ACC112 (cell line): ENCODE data around the gene OLAH.

ENCODE experiments used
- H2AFZ ChIP-seq: fragments of 200-600 bp; sonication (generic); one replicate; pipeline ENCODE4 v1.6.0; 2017; ENCODE audit warnings: antibody characterized with exemption, low read length; ENCODE audit not compliant: unreplicated experiment
- H3K27ac ChIP-seq: fragments of 200-600 bp; sonication (generic); 2 replicates; pipeline ENCODE4 v1.5.1; 2014; ENCODE audit warnings: low read depth, mild to moderate bottlenecking, antibody characterized with exemption, low read length, moderate library complexity
- H3K27me3 ChIP-seq: fragments of 200-600 bp; sonication (generic); 2 replicates; pipeline ENCODE4 v1.6.1; 2014; ENCODE audit warnings: mild to moderate bottlenecking, antibody characterized with exemption, low read length, moderate library complexity, mixed read lengths; ENCODE audit not compliant: insufficient read depth
- H3K36me3 ChIP-seq: fragments of 200-600 bp; sonication (generic); 2 replicates; pipeline ENCODE4 v1.6.1; 2016; ENCODE audit warnings: mild to moderate bottlenecking, antibody characterized with exemption, low read length, moderate library complexity, mixed read lengths; ENCODE audit not compliant: insufficient read depth
- H3K4me1 ChIP-seq: fragments of 200-600 bp; sonication (generic); one replicate; pipeline ENCODE4 v1.6.1; 2016; ENCODE audit warnings: low read length, mixed read lengths; ENCODE audit not compliant: insufficient read depth, unreplicated experiment, control insufficient read depth
- H3K4me3 ChIP-seq: fragments of 200-600 bp; sonication (generic); 2 replicates; pipeline ENCODE4 v1.5.1; 2014; ENCODE audit warnings: mild to moderate bottlenecking, low read depth, low read length
- H3K79me2 ChIP-seq: fragments of 200-600 bp; sonication (generic); one replicate; pipeline ENCODE4 v1.6.0; 2016; ENCODE audit warnings: low read length; ENCODE audit not compliant: control insufficient read depth, unreplicated experiment, insufficient read depth

Gene OLAH

DNA sequence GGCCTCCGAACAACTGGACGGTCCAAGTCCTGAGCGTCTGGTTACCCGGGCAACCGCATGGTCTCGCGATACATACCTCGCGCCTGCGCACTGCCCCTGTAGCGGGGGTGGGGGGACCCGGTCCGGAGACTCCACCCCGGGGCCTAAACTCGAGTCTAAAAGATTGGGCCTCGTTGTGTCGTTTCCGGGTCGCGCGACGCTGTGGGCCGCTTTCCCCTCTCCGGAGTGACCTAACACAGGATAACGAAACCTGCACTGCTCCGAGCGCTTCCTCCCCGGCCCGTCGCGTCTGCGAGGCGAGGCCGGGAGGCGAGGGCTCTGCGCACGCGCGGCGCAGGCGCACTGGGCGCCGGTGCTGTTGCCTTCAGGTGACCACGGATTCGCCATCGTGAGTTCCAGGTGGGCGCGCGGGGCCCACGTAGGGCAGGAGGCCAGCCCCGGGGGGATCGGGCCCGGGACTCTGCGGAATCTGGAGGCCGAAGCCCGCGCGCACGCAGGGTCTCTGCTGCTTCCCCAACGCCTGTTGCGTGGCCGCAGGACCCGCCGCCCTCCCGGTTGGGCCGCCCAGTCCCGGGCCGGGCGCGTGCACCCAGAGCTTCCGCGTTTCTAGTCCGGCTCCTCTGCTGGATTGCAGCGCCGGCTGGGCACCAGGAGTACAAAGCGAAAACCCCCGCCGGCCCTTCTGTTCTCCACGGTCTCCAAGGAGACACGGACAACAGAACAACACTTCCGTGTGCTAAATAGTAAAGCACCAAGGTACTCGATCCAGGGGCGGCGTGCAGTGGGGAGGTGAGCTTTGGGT is 53.5 kb downstream of the OLAH start, which contains the start of gene RPP38:
Gene RPP38, plus strand, starts transcription at position 345 of the 802 bp plus-strand sequence. CDS start 5,960 bp downstream, outside the sequence.
- H3K27me3 ChIP-seq: no peaks in the 10 kb centered on the region
- H3K4me3 ChIP-seq: peak within 1 kb of the TSS; percentile 92
- H2AFZ ChIP-seq: peak within 1 kb of the TSS; percentile 79
- H3K79me2 ChIP-seq: peaks cover 40% of the 10 kb centered on the region
- H3K4me1 ChIP-seq: peaks cover 5% of the 10 kb centered on the region
- H3K36me3 ChIP-seq: no peaks in the 10 kb centered on the region
- peak within 1 kb of the TSS; percentile 93 for H3K27ac ChIP-seq

DNA sequence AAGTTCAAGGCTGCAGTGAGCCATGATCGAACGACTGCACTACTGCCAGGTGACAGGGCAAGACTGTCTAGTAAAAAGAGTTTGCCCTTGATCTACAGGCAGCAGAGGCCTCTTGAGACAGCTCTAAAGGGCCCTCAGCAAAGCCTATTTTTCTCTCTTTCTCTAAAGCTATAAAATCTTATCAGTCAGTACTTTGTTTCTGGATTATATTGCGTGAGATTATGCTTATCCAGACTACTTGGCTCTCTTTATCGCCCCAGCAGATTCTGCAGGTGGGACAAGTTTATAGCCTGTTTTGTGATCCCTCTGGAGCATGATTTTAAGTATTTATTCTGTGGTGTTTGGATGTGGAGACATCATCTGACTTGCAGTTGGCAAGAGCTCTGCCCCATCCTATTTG is 56.1 kb downstream of the OLAH start:
- peaks cover 41% of the 10 kb centered on the region for H3K79me2 ChIP-seq
- H2AFZ ChIP-seq: no peak overlapping the region
- no peaks in the 10 kb centered on the region for H3K27me3 ChIP-seq
- H3K4me1 ChIP-seq: peaks cover 5% of the 10 kb centered on the region
- no peak overlapping the region for H3K4me3 ChIP-seq
- H3K27ac ChIP-seq: no peak overlapping the region
- H3K36me3 ChIP-seq: peaks cover 4% of the 10 kb centered on the region; the same call in 1 of the 2 replicates

DNA sequence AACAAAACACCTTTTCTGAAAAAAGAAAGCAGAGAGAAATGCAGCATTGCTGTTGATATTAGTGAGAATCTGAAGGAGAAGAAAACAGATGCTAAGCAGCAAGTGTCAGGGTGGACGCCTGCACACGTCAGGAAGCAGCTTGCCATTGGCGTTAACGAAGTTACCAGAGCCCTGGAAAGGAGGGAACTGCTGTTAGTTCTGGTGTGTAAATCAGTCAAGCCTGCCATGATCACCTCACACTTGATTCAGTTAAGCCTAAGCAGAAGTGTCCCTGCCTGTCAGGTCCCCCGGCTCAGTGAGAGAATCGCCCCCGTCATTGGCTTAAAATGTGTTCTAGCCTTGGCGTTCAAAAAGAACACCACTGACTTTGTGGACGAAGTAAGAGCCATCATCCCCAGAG is 59.8 kb downstream of the OLAH start:
- H3K36me3 ChIP-seq: peaks cover 6% of the 10 kb centered on the region
- H2AFZ ChIP-seq: no peak overlapping the region
- H3K79me2 ChIP-seq: peaks cover 31% of the 10 kb centered on the region
- no peak overlapping the region for H3K27ac ChIP-seq
- H3K4me1 ChIP-seq: peaks cover 2% of the 10 kb centered on the region
- H3K27me3 ChIP-seq: no peaks in the 10 kb centered on the region
- H3K4me3 ChIP-seq: no peak overlapping the region

DNA sequence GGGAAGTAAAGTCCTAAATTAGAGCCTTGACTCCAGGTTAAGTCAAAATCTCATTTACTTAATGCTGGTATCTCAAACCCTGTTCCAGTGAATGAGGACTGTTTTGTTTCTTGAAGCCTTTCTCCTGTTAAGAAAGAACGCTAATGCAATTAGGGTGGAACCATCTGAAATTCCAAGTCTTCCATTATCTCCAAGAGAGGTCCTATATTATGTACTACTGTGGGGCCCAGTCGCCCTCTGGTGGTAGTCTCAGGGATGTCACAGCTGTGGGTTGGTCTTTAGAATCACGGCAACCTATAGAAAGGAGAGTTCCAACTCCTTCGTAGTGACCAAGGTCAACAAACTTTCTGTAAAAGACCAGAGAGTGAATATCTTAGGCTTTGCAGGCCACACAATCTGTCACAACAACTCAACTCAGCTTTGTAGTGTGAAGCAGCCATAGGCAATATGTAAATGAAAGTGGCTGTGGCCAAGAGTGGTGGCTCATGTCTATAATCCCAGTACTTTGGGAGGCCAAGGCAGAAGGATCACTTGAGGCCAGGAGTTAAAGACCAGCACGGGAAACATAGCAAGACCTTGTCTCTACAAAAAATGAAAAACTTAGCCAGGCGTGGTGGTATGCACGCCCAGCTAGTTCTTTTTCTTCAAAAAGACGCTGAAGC is 62.7 kb downstream of the OLAH start:
- no peak overlapping the region for H3K4me3 ChIP-seq
- H3K27me3 ChIP-seq: no peaks in the 10 kb centered on the region
- H3K36me3 ChIP-seq: peaks cover 7% of the 10 kb centered on the region
- H3K4me1 ChIP-seq: no peaks in the 10 kb centered on the region
- no peak overlapping the region for H2AFZ ChIP-seq
- H3K27ac ChIP-seq: no peak overlapping the region
- peaks cover 2% of the 10 kb centered on the region for H3K79me2 ChIP-seq

DNA sequence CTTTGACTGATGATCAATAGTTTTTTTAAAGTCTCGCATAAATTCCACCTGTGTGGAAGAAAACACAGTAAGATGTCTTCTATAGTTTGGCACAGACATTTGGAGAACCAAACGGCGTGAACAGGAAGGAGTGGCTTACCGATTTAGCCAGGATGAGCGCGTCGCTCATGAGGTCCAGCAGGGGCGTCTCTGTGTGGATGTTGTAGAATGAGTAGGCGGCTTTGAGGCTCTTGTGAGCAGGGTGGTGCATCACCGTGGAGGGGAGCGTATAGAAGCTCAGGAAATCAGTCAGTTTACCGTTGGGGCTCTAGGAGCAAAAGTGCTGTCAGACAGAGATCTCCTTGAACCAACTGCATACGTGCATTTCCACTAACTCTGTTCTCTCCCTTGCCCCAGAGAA is 68.9 kb downstream of the OLAH start:
- Histone ChIP-seq H3K27me3 (no peaks in the 10 kb centered on the region), H2AFZ (no peak overlapping the region), H3K36me3 (peaks cover 34% of the 10 kb centered on the region)

DNA sequence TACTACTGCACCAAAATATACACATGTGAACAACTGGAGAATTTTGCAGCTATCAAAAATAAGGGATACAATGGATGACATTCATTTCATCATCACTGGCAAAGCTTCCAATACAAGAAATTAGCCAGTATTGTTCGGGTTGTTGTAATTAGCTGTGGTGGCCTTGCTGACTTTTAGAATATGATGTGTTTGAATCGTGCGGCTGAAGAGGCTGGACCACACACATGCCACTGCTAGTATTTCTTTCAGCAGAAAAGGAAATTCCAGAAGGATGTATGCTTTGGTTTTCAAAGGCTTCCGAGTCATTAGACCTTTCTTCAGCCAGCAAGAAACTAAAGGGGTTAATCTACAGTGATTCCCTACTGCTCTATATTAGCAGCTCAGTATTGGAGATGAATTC is 70.0 kb downstream of the OLAH start:
- Histone ChIP-seq H3K4me3 (no peak overlapping the region), H2AFZ (no peak overlapping the region), H3K27me3 (no peaks in the 10 kb centered on the region), H3K27ac (no peak overlapping the region), H3K36me3 (peaks cover 38% of the 10 kb centered on the region), H3K4me1 (no peaks in the 10 kb centered on the region), H3K79me2 (peaks cover 5% of the 10 kb centered on the region)

More for the DNA sequence above, 68.9 kb downstream of the OLAH start:
- no peak overlapping the region for H3K27ac ChIP-seq
- no peaks in the 10 kb centered on the region for H3K4me1 ChIP-seq
- no peak overlapping the region for H3K4me3 ChIP-seq
- peaks cover 5% of the 10 kb centered on the region for H3K79me2 ChIP-seq

DNA sequence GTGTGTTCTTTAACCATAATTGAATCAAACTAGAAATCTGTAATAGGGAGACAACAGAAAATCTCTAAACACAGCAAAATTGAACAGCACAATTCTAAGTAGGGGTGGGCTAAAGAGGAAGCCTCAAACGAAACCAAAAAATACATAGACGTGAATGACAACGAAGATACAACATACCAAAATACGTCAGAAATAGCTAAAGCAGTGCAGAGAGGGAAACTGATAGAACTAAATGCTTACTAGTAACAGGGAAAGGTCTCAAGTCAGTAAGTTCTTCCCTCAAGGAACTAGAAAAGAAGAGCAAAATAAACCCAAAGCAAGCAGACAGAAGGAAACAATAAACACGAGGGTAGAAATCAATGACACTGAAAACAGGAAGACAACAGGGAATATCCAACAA is 72.5 kb downstream of the OLAH start:
- H3K4me3 ChIP-seq: no peak overlapping the region
- no peaks in the 10 kb centered on the region for H3K27me3 ChIP-seq
- H3K27ac ChIP-seq: no peak overlapping the region
- peaks cover 50% of the 10 kb centered on the region for H3K36me3 ChIP-seq
- peaks cover 7% of the 10 kb centered on the region for H3K4me1 ChIP-seq
- H3K79me2 ChIP-seq: peaks cover 5% of the 10 kb centered on the region
- H2AFZ ChIP-seq: no peak overlapping the region

DNA sequence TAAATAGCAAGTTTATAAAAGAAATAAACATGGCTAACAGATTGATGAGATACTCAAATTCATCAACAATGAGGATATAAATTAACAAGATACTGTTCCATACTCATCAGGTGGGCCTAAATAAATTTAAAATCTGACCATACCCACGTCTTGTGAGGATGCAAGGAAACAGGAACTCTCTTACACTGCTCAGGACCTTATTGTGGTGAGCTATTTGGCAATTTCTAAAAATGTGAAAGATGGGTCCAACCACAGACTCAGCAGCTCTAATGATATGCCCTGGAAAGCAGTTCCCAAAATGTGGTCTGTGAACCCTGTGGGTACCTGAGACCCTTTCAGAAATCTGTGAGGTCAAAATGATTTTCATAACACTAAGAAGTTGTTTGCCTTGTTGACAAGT is 74.9 kb downstream of the OLAH start:
- Histone ChIP-seq H3K4me1 (peaks cover 29% of the 10 kb centered on the region), H3K4me3 (no peak overlapping the region), H2AFZ (no peak overlapping the region), H3K27me3 (no peaks in the 10 kb centered on the region), H3K36me3 (peaks cover 47% of the 10 kb centered on the region), H3K27ac (no peak overlapping the region), H3K79me2 (peaks cover 5% of the 10 kb centered on the region)

DNA sequence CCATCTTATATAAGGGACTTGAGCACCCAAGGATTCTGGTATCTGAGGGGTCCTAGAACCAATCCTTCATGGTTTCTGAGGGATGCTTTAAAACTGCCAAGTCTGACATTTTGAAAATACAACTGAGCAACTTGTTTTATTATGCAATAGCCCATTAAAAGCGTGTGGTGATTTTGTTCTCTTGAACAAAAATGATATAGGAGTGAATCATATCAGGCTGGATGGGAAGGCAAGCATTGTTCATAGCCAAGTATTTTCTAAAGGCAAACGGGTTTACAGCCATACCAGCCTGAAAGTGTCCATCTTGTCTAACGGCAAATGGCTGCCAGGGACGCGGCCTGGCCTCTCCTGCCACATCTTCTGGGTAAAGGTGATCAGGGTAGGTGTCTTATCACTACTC is 76.8 kb downstream of the OLAH start:
- peaks cover 35% of the 10 kb centered on the region for H3K4me1 ChIP-seq
- H3K36me3 ChIP-seq: peaks cover 44% of the 10 kb centered on the region
- H3K27ac ChIP-seq: peak overlapping the region; percentile 72
- no peak overlapping the region for H3K4me3 ChIP-seq
- no peaks in the 10 kb centered on the region for H3K27me3 ChIP-seq
- no peak overlapping the region for H2AFZ ChIP-seq
- H3K79me2 ChIP-seq: peaks cover 5% of the 10 kb centered on the region

DNA sequence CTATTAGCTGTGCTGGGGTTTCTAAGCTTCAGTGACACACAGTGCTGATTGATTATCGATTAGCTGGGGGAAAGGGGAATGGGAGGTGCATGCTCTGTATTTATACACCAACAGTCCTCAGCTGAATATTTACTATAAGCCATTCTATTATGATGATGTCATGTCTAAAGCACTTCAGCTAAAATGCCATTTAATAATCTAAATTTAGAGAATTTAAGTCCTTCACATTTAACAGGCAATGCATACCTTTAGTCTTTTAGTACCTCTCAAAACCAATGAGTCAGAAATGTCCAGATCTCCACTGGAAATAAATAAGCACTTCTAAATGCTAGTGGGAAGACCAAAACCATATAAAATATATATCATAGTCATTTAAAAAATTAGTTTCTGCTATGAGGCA is 78.0 kb downstream of the OLAH start:
- Histone ChIP-seq H3K79me2 (no peaks in the 10 kb centered on the region), H2AFZ (no peak overlapping the region), H3K4me1 (peaks cover 35% of the 10 kb centered on the region), H3K27me3 (no peaks in the 10 kb centered on the region), H3K27ac (no peak overlapping the region), H3K36me3 (peaks cover 36% of the 10 kb centered on the region), H3K4me3 (no peak overlapping the region)
